HepG2 (cell line): Measurements from ENCODE around the gene TYROBP. TPM values are rescaled to one million over a fixed set of nuclear protein-coding genes. Genes with fewer than 3 reads are reported as not detected.

ENCODE experiments used
- ATAC-seq: fragments of 200-7000 bp; cut with Tn5 transposase; 3 replicates; pipeline ENCODE4 v1.9.1; 2020; ENCODE audit warnings: mild to moderate bottlenecking, moderate library complexity
- BruUV-seq: library from RNA; stranded (reverse); fragments of 400-500 nt; replicated peaks from 2 replicates; lab custom pipeline; 2021; lab: Mats Ljungman, UMichigan
- CTCF ChIA-PET: fragments of 300-600 bp; formaldehyde crosslinking; extraction: SDS; loops from one replicate; lab custom pipeline; 2021; ENCODE audit warnings: low total read pairs, inconsistent platforms, low intra/inter-chr PET ratio; lab: Yijun Ruan, JAX
- POLR2A ChIA-PET: fragments of 350-600 bp; sonication (Branson Sonifier 250); formaldehyde crosslinking; loops from one replicate; lab custom pipeline; 2020; ENCODE audit warnings: antibody characterized with exemption, inconsistent platforms; lab: Yijun Ruan, JAX
- DNase-seq: peaks from one replicate; pipeline ENCODE4 v3.0.0-alpha.2; 2015; ENCODE audit warnings: low spot score
- FAIRE-seq: peaks from 3 replicates; lab custom pipeline; 2011; peaks lifted over from hg19 to GRCh38; lab: Jason Lieb, UNC
- H2AFZ ChIP-seq: one replicate; pipeline ENCODE4 v1.6.1; 2011; ENCODE audit warnings: low read length, inconsistent platforms
- H3K27ac ChIP-seq: fragments of 300-600 bp; 3 replicates; pipeline ENCODE4 v1.8.0; 2011; ENCODE audit warnings: mixed run types, mild to moderate bottlenecking, mixed read lengths, low read length, inconsistent platforms; ENCODE audit not compliant: insufficient read depth; ENCODE audit errors: extremely low read length
- H3K27me3 ChIP-seq, 2 experiments: fragments of 200-600 bp in 1 of 2; 2 replicates in 1 of 2; 3 replicates in 1 of 2; pipeline versions ENCODE4 v1.6.0 to v1.8.0; 2011; ENCODE audit warnings: low read length in 2 of 2, mild to moderate bottlenecking in 2 of 2, moderate library complexity in 2 of 2, inconsistent platforms in 1 of 2; ENCODE audit not compliant: insufficient read depth in 2 of 2, control insufficient read depth in 1 of 2
- H3K36me3 ChIP-seq, 2 experiments: fragments of 200-600 bp in 1 of 2; replicated peaks in 1 of 2; 2 replicates in 1 of 2; 3 replicates in 1 of 2; pipeline versions ENCODE4 v1.5.1 to v1.8.0; 2011; ENCODE audit warnings: low read length in 2 of 2, inconsistent platforms in 1 of 2; ENCODE audit not compliant: insufficient read depth in 2 of 2, control insufficient read depth in 1 of 2
- H3K4me1 ChIP-seq: 2 replicates; pipeline ENCODE4 v1.5.1; 2012; ENCODE audit warnings: low read length, inconsistent platforms; ENCODE audit not compliant: insufficient read depth
- H3K4me2 ChIP-seq: 2 replicates; pipeline ENCODE4 v1.6.0; 2011; ENCODE audit warnings: low read depth, low read length, inconsistent platforms
- H3K4me3 ChIP-seq, 3 experiments: fragments of 200-600 bp in 1 of 3; sonication (generic), shearing (Covaris generic) in 1 of 3; replicated peaks in 1 of 3; 2 replicates each; pipeline ENCODE4 v1.5.1; 2011 to 2016; ENCODE audit warnings: low read length in 3 of 3, inconsistent platforms in 2 of 3, low read depth in 2 of 3, mild to moderate bottlenecking in 2 of 3, control low read depth in 1 of 3, mixed read lengths in 1 of 3; ENCODE audit not compliant: insufficient read depth in 1 of 3
- H3K79me2 ChIP-seq: one replicate; pipeline ENCODE4 v1.6.1; 2011; ENCODE audit warnings: low read length, inconsistent platforms; ENCODE audit not compliant: insufficient read depth
- H3K9ac ChIP-seq: 2 replicates; pipeline ENCODE4 v1.6.0; 2011; ENCODE audit warnings: mild to moderate bottlenecking, low read depth, low read length, inconsistent platforms; ENCODE audit not compliant: insufficient read depth
- H3K9me3 ChIP-seq: 2 replicates; pipeline ENCODE4 v1.5.1; 2012; ENCODE audit warnings: mild to moderate bottlenecking, low read length
- H4K20me1 ChIP-seq: 2 replicates; pipeline ENCODE4 v1.6.0; 2011; ENCODE audit warnings: inconsistent platforms, mild to moderate bottlenecking, low read length, moderate library complexity; ENCODE audit not compliant: insufficient read depth
- BCL6 ChIP-seq: IDR thresholded peaks from 2 replicates; pipeline ENCODE4 v1.6.1; 2016; ENCODE audit warnings: missing genetic modification reagents, missing compliant biosample characterization
- CBX1 ChIP-seq: IDR thresholded peaks from one replicate; pipeline ENCODE4 v1.6.1; 2016; ENCODE audit warnings: antibody characterized with exemption, low read depth
- CC2D1A ChIP-seq: sonication (generic); formaldehyde crosslinking; IDR thresholded peaks from 2 replicates; pipeline ENCODE4 v1.8.1; 2023; ENCODE audit warnings: mild to moderate bottlenecking, missing genetic modification reagents
- CHD4 ChIP-seq: fragments of 200-600 bp; sonication (generic); IDR thresholded peaks from 2 replicates; pipeline ENCODE4 v1.7.0; 2017; ENCODE audit warnings: mild to moderate bottlenecking, low read length, borderline replicate concordance
- FOXJ3 ChIP-seq: sonication (generic); formaldehyde crosslinking; IDR thresholded peaks from 2 replicates; pipeline ENCODE4 v1.4.0; 2020; ENCODE audit warnings: missing genetic modification reagents, mild to moderate bottlenecking, borderline replicate concordance
- GABPB1 ChIP-seq: IDR thresholded peaks from 2 replicates; pipeline ENCODE4 v1.6.1; 2016; ENCODE audit warnings: mild to moderate bottlenecking, missing genetic modification reagents, moderate library complexity, missing compliant biosample characterization
- GZF1 ChIP-seq: sonication (generic); formaldehyde crosslinking; IDR thresholded peaks from 2 replicates; pipeline ENCODE4 v1.5.1; 2020; ENCODE audit warnings: mild to moderate bottlenecking, missing genetic modification reagents
- HNRNPL ChIP-seq: fragments of 200-400 bp; formaldehyde crosslinking; IDR thresholded peaks from 2 replicates; pipeline ENCODE4 v1.6.1; 2017; ENCODE audit warnings: mild to moderate bottlenecking, low read depth, low read length
- JUNB ChIP-seq: sonication (generic); formaldehyde crosslinking; IDR thresholded peaks from 2 replicates; pipeline ENCODE4 v1.8.0; 2022; ENCODE audit warnings: missing genetic modification reagents, mild to moderate bottlenecking, borderline replicate concordance
- KAT2B ChIP-seq: fragments of 150-350 bp; IDR thresholded peaks from 2 replicates; pipeline ENCODE4 v1.6.1; 2014; ENCODE audit warnings: low read depth, low read length, borderline replicate concordance
- MZF1 ChIP-seq: sonication (generic); formaldehyde crosslinking; IDR thresholded peaks from 2 replicates; pipeline ENCODE4 v1.8.1; 2023; ENCODE audit warnings: mild to moderate bottlenecking, missing genetic modification reagents, borderline replicate concordance
- PAF1 ChIP-seq: IDR thresholded peaks from 2 replicates; pipeline ENCODE4 v1.6.1; 2016; ENCODE audit warnings: missing genetic modification reagents, missing compliant biosample characterization
- RFX1 ChIP-seq: fragments of 450-650 bp; IDR thresholded peaks from 2 replicates; pipeline ENCODE4 v1.6.1; 2017
- RNF2 ChIP-seq: fragments of 450-650 bp; conservative IDR thresholded peaks from 2 replicates; pipeline ENCODE4 v1.6.1; 2016; ENCODE audit warnings: low read depth
- SMAD3 ChIP-seq: sonication (generic); formaldehyde crosslinking; IDR thresholded peaks from 2 replicates; pipeline ENCODE4 v1.4.0; 2020; ENCODE audit warnings: missing genetic modification reagents
- SMC3 ChIP-seq: IDR thresholded peaks from 2 replicates; pipeline ENCODE4 v1.6.1; 2011; ENCODE audit warnings: low read length, improper control_type of control experiment
- ZC3H4 ChIP-seq: sonication (generic); formaldehyde crosslinking; IDR thresholded peaks from 2 replicates; pipeline ENCODE4 v1.4.0; 2020; ENCODE audit warnings: missing genetic modification reagents, borderline replicate concordance
- ZNF350 ChIP-seq: sonication (generic); formaldehyde crosslinking; IDR thresholded peaks from 2 replicates; pipeline ENCODE4 v1.4.0; 2020; ENCODE audit warnings: mild to moderate bottlenecking, low read depth, missing genetic modification reagents, borderline replicate concordance
- ZNF562 ChIP-seq: sonication (generic); formaldehyde crosslinking; IDR thresholded peaks from 2 replicates; pipeline ENCODE4 v1.8.0; 2022; ENCODE audit warnings: missing genetic modification reagents, borderline replicate concordance
- ZNF607 ChIP-seq: sonication (generic); formaldehyde crosslinking; IDR thresholded peaks from 2 replicates; pipeline ENCODE4 v1.5.1; 2020; ENCODE audit warnings: missing genetic modification reagents, mild to moderate bottlenecking, borderline replicate concordance
- ZNF768 ChIP-seq: sonication (generic); formaldehyde crosslinking; IDR thresholded peaks from 2 replicates; pipeline ENCODE4 v1.4.0; 2020; ENCODE audit warnings: missing genetic modification reagents
- ZZZ3 ChIP-seq: sonication (generic); formaldehyde crosslinking; IDR thresholded peaks from 2 replicates; pipeline ENCODE4 v1.4.0; 2020; ENCODE audit warnings: missing genetic modification reagents, mild to moderate bottlenecking, borderline replicate concordance
- WGBS: methylation state at CpG from one replicate; pipeline ENCODE4 v1.1.6; 2017; ENCODE audit warnings: low lambda C conversion rate; 5-methylcytosine and 5-hydroxymethylcytosine counted together
- in situ Hi-C: cut with HindIII; loops from 2 replicates; pipeline ENCODE4 v1.10.0; 2017; ENCODE audit warnings: low pct_unique_long_range_greater_than_20kb; ENCODE audit not compliant: extremely low pct_ligation_motif_present
- intact Hi-C: fragments of 100-400 bp; cut with micrococcal nuclease; formaldehyde crosslinking; loops from one replicate; pipeline ENCODE4 v1.10.0; 2022; ENCODE audit not compliant: unreplicated experiment
- polyA plus RNA-seq, 8 experiments: library from polyadenylated mRNA; depleted of rRNA in 3 of 8; stranded (reverse) in 7 of 8; unstranded in 1 of 8; fragments of >200 nt; fragmentation: Illumina TruSeq in 4 of 8; extraction: Trizol in 4 of 8; gene quantifications; 2 replicates each; pipeline versions ENCODE4 v1.2.1 to v1.2.3, GENCODE V29; 2011 to 2016; ENCODE audit warnings: low read depth in 4 of 8, missing spikeins in 1 of 8, mixed read lengths in 1 of 8; ENCODE audit not compliant: insufficient read depth in 1 of 8
- total RNA-seq, 5 experiments: library from RNA; depleted of rRNA; stranded (reverse); fragments of >200 nt; fragmentation: Illumina TruSeq; extraction: Trizol; gene quantifications; 2 replicates each; pipeline ENCODE4 v1.2.3, GENCODE V29; 2016; ENCODE audit warnings: low read depth in 1 of 5
- TF ChIP-seq, protein P1 (sequence below): fragments of 450-650 bp; IDR thresholded peaks from 2 replicates; pipeline ENCODE4 v1.6.1; 2016

TYROBP gene
- total and polyA plus RNA-seq, 2 of the 13 experiments (the other 11 are each of a cell fraction or from before 2014, with no cell fraction given), result not detected

DNA sequence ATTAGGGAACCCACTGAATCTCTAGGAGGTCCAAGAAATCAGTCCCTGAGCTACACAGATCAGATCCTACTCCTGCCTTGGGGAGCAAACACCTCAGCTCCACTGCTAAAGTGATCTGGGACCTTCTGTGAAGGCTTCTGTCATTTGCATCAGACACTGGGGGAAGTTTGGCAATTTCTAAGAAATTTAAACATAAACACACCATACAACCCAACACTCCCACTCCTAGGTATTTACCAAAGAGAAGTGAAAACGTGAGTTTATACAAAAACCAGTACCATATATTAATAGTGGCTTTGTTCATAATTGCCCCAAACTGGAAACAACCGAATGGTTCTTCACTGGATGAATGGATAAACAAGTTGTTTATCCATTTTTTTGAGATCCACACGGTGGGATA is 7.3 kb upstream of the TYROBP start:
- ATAC-seq (no peak), FAIRE-seq (no peak)
- H3K9me3 ChIP-seq, result no peaks in the 10 kb centered on the region

DNA sequence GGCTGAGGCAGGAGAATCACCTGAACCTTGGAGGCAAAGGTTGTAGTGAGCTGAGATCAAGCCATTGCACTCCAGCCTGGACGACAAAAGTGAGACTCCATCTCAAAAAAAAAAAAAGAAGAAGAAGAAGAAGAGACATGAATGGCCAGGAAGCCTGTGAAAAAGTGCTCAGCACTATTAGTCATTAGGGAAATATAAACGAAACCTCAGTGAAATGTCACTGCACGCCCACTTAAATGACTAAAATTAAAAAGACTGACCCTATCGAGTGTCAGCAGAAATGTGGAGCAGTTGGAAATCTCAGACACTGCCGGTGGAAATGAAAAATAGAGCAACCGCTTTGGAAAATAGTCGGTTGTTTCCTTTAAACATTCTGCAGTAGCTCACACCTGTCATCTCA is 5.5 kb upstream of the TYROBP start:
- 27% methylated on average over 7 of the region's 7 CpGs for WGBS
- intact Hi-C loops, result no loop called here
- Histone ChIP-seq H3K36me3 (no peaks in the 10 kb centered on the region), H2AFZ (no peak overlapping the region), H3K4me3 (no peak overlapping the region), H3K9me3 (no peaks in the 10 kb centered on the region), H4K20me1 (no peaks in the 10 kb centered on the region), H3K79me2 (no peaks in the 10 kb centered on the region), H3K4me1 (peaks cover 3% of the 10 kb centered on the region; the same call in 1 of the 2 replicates), H3K27me3 (no peaks in the 10 kb centered on the region), H3K4me2 (no peak overlapping the region), H3K27ac (no peak overlapping the region)
- in situ Hi-C loops, result no loop called here
- DNase-seq, result no peak
- BruUV-seq, result no TSS peak
- ATAC-seq, result no peak
- CTCF ChIA-PET, result no interaction called here
- no peak for TF ChIP-seq ZC3H4 (CRISPR knock-in tag)
- TF ChIP-seq HNRNPL, result no peak
- no peak for TF ChIP-seq GABPB1 (CRISPR knock-in tag)
- no peak for TF ChIP-seq RNF2
- TF ChIP-seq RFX1, result no peak
- TF ChIP-seq CBX1, result no peak
- TF ChIP-seq ZZZ3 (CRISPR knock-in tag), result no peak
- TF ChIP-seq KAT2B, result no peak
- no peak for TF ChIP-seq SMC3
- no peak for TF ChIP-seq ZNF607 (CRISPR knock-in tag)
- no peak for TF ChIP-seq CC2D1A (CRISPR knock-in tag)
- TF ChIP-seq SMAD3, result no peak
- TF ChIP-seq PAF1 (CRISPR knock-in tag), result no peak
- no peak for TF ChIP-seq ZNF350
- TF ChIP-seq, all 625 proteins: peak for 0
- POLR2A ChIA-PET, result no interaction called here
- H3K9ac ChIP-seq, result no peak overlapping the region
- FAIRE-seq, result no peak

More for the DNA sequence above, 7.3 kb upstream of the TYROBP start:
- no peak for DNase-seq
- no TSS peak for BruUV-seq
- intact Hi-C loops (no loop called here), in situ Hi-C loops (no loop called here)
- H3K4me1 ChIP-seq, result peaks cover 9% of the 10 kb centered on the region
- no peak overlapping the region for H3K4me3 ChIP-seq
- ChIA-PET CTCF (no interaction called here), POLR2A (no interaction called here)
- H3K36me3 ChIP-seq, result no peaks in the 10 kb centered on the region
- H4K20me1 ChIP-seq, result no peaks in the 10 kb centered on the region
- H2AFZ ChIP-seq, result no peak overlapping the region
- no peaks in the 10 kb centered on the region for H3K27me3 ChIP-seq
- H3K4me2 ChIP-seq, result no peak overlapping the region
- no peak overlapping the region for H3K9ac ChIP-seq
- TF ChIP-seq JUNB (CRISPR knock-in tag), result no peak
- no peak for TF ChIP-seq GZF1
- no peak for TF ChIP-seq MZF1 (CRISPR knock-in tag)
- TF ChIP-seq CHD4, result no peak
- no peak for TF ChIP-seq ZNF562
- TF ChIP-seq ZNF768 (CRISPR knock-in tag), result no peak
- no peak for TF ChIP-seq FOXJ3 (CRISPR knock-in tag)
- no peak for TF ChIP-seq SMC3
- TF ChIP-seq, protein P1, sequence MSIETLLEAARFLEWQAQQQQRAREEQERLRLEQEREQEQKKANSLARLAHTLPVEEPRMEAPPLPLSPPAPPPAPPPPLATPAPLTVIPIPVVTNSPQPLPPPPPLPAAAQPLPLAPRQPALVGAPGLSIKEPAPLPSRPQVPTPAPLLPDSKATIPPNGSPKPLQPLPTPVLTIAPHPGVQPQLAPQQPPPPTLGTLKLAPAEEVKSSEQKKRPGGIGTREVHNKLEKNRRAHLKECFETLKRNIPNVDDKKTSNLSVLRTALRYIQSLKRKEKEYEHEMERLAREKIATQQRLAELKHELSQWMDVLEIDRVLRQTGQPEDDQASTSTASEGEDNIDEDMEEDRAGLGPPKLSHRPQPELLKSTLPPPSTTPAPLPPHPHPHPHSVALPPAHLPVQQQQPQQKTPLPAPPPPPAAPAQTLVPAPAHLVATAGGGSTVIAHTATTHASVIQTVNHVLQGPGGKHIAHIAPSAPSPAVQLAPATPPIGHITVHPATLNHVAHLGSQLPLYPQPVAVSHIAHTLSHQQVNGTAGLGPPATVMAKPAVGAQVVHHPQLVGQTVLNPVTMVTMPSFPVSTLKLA, result no peak
- TF ChIP-seq BCL6, result no peak
- no peaks in the 10 kb centered on the region for H3K79me2 ChIP-seq
- no peak overlapping the region for H3K27ac ChIP-seq
- 3% methylated on average over 3 of the region's 3 CpGs for WGBS
